ENCODE results near the gene DHRSX. TPM values are rescaled to one million over a fixed set of nuclear protein-coding genes. Genes with fewer than 3 reads are reported as not detected.

DHRSX gene
- total and polyA plus RNA-seq, 2 experiments from 2014 or later, result 37.2 to 71.7 TPM

- H4K20me1 ChIP-seq (ENCODE audit: insufficient read depth, poor library complexity, severe bottlenecking), result no peaks in the 10 kb centered on the region
- H3K27me3 ChIP-seq, result no peaks in the 10 kb centered on the region
- H2AFZ ChIP-seq, result no peak overlapping the region
- no peak for DNase-seq (ENCODE audit: low spot score)
- WGBS (ENCODE audit: low lambda C conversion rate, missing lambda C conversion rate), result 93% methylated on average over 16 of the region's 20 CpGs
- H3K27ac ChIP-seq, result no peak overlapping the region
- no peaks in the 10 kb centered on the region for H3K9me3 ChIP-seq (ENCODE audit: low read depth)
- H3K4me2 ChIP-seq, result no peak overlapping the region
- H3K4me3 ChIP-seq, result no peak overlapping the region
- no peak for TF ChIP-seq EZH2 (IDR thresholded peaks at IDR 0.05; ENCODE audit: borderline replicate concordance)
- TF ChIP-seq EZH2phosphoT487 (IDR thresholded peaks at IDR 0.05; ENCODE audit: low read depth, severe bottlenecking, unreplicated experiment), result no peak
- no peak for TF ChIP-seq CTCF (IDR thresholded peaks at IDR 0.05; ENCODE audit: poor library complexity)
- no peaks in the 10 kb centered on the region for H3K4me1 ChIP-seq (ENCODE audit: insufficient read depth)
- no peaks in the 10 kb centered on the region for H3K36me3 ChIP-seq (replicated peaks; ENCODE audit: insufficient read depth, low read depth)
- H3K9me2 ChIP-seq (replicated peaks; ENCODE audit: insufficient read depth), result no peaks in the 10 kb centered on the region
- H3K79me2 ChIP-seq, result no peaks in the 10 kb centered on the region
These were observed 129.6 kb downstream of the DHRSX start for GRCh38 chrX:2371026-2371711.

- Histone ChIP-seq H4K20me1 (ENCODE audit: insufficient read depth, poor library complexity, severe bottlenecking) (no peaks in the 10 kb centered on the region), H3K27me3 (no peaks in the 10 kb centered on the region), H3K79me2 (no peaks in the 10 kb centered on the region), H3K4me2 (no peak overlapping the region), H3K9me3 (ENCODE audit: low read depth) (no peaks in the 10 kb centered on the region), H3K27ac (no peak overlapping the region), H3K36me3 (replicated peaks; ENCODE audit: insufficient read depth, low read depth) (no peaks in the 10 kb centered on the region), H2AFZ (no peak overlapping the region), H3K4me1 (ENCODE audit: insufficient read depth) (no peaks in the 10 kb centered on the region), H3K4me3 (no peak overlapping the region), H3K9me2 (replicated peaks; ENCODE audit: insufficient read depth) (no peaks in the 10 kb centered on the region)
- no peak for DNase-seq (ENCODE audit: low spot score)
- TF ChIP-seq CTCF (IDR thresholded peaks at IDR 0.05; ENCODE audit: poor library complexity) (no peak), EZH2phosphoT487 (IDR thresholded peaks at IDR 0.05; ENCODE audit: low read depth, severe bottlenecking, unreplicated experiment) (no peak), EZH2 (IDR thresholded peaks at IDR 0.05; ENCODE audit: borderline replicate concordance) (no peak)
- 99% methylated on average over 8 of the region's 8 CpGs for WGBS (ENCODE audit: low lambda C conversion rate, missing lambda C conversion rate)
These were observed 130.3 kb downstream of the DHRSX start for GRCh38 chrX:2370456-2370855.

DNA sequence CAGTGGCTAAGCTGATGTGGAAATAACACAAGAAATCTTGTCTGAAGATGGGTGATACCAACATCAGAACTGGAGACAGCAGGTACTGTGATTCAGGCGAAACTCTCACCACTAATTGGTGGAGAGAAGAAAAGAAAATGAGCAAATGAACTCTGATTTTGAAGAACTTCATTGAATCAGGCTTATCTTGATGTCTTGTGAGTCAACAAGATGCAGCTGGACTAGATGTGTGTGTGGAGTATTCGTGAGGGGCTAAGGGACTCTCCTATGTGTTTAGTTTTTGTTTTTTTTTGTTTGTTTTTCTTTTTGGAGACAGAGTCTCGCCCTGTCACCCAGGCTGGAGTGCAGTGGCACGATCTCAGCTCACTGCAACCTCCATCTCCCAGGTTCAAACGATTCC is 131.6 kb downstream of the DHRSX start:
- Histone ChIP-seq H3K79me2 (no peaks in the 10 kb centered on the region), H3K27ac (no peak overlapping the region), H3K36me3 (replicated peaks; ENCODE audit: insufficient read depth, low read depth) (no peaks in the 10 kb centered on the region), H3K4me3 (no peak overlapping the region), H3K4me1 (ENCODE audit: insufficient read depth) (no peaks in the 10 kb centered on the region), H3K9me3 (ENCODE audit: low read depth) (no peaks in the 10 kb centered on the region), H3K4me2 (no peak overlapping the region), H3K9me2 (replicated peaks; ENCODE audit: insufficient read depth) (no peaks in the 10 kb centered on the region), H4K20me1 (ENCODE audit: insufficient read depth, poor library complexity, severe bottlenecking) (no peaks in the 10 kb centered on the region), H2AFZ (no peak overlapping the region), H3K27me3 (no peaks in the 10 kb centered on the region)
- 93% methylated on average over 5 of the region's 5 CpGs for WGBS (ENCODE audit: low lambda C conversion rate, missing lambda C conversion rate)
- TF ChIP-seq EZH2 (IDR thresholded peaks at IDR 0.05; ENCODE audit: borderline replicate concordance), result no peak
- TF ChIP-seq EZH2phosphoT487 (IDR thresholded peaks at IDR 0.05; ENCODE audit: low read depth, severe bottlenecking, unreplicated experiment), result no peak
- TF ChIP-seq CTCF (IDR thresholded peaks at IDR 0.05; ENCODE audit: poor library complexity), result no peak
- DNase-seq (ENCODE audit: low spot score), result no peak
